SH-SY5Y (cell line): ENCODE results near the gene NUP98.

Source experiments
- GATA2 ChIP-seq: IDR thresholded peaks from 2 replicates; pipeline ENCODE4 v1.6.1; 2011; ENCODE audit warnings: mild to moderate bottlenecking, low read depth, low read length
- GATA3 ChIP-seq: IDR thresholded peaks from 2 replicates; pipeline ENCODE4 v1.6.1; 2011; ENCODE audit warnings: low read depth, mild to moderate bottlenecking, low read length, moderate library complexity

DNA sequence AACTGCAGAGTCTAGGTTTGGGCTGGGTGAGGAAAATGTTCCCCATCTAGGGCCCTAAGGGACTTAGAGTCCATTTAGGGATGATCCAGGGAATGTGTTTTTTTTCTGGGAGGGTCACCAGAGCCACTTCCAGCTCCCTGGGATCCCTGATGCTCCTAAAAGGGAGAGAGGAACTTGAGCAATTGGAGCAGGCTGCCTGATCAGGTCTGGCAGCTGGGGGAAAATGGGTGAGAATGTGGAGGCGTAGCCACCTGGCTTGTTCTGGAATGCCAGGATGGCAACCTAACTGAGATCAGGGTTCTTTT lies 12.2 kb upstream of the NUP98 start:
- TF ChIP-seq GATA3, result no peak
- TF ChIP-seq GATA2, result no peak
